H54 (cell line): Measurements from ENCODE around the gene CIB4.

Experiments used
- DNase-seq: peaks from one replicate; pipeline ENCODE4 v3.0.0; 2011; ENCODE audit warnings: low spot score, mixed read lengths; ENCODE audit not compliant: insufficient read length
- FAIRE-seq: peaks from 3 replicates; lab custom pipeline; 2011; peaks lifted over from hg19 to GRCh38; lab: Jason Lieb, UNC
- POLR2A ChIP-seq: IDR thresholded peaks from 2 replicates; pipeline ENCODE4 v1.6.1; 2011; ENCODE audit warnings: low read depth, mild to moderate bottlenecking, low read length

Gene CIB4

DNA sequence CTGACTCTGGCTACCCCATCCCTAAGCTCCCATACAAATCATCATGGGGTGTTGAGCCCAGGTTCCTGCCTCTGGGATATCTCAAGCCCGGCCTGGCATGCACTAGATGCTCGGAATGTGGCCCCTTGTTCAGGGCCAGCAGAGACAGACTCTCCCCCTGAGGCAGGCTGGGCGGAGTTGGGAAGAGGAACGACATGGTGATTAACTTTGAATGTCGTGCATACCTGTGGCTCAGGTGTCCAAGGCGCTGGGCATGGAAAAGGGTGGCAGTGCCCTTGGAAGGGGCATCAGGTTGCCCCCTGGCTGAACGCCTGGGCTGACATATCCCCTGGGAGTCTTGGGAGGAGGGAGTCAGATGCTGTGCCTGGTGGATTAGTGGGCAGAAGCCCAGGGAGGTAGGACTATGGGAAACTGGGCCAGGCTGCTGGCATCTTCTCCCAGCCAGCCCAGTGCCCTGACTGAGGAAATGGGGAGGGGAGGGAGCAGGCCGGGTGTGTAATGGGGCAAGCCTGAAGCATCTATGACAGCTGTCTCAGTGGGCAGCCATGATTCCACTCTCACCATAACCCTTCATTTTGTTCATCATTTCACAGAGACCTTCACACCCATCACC, 105.4 kb downstream of the CIB4 start:
- DNase-seq (no peak), FAIRE-seq (no peak)
- TF ChIP-seq POLR2A: no peak

DNA sequence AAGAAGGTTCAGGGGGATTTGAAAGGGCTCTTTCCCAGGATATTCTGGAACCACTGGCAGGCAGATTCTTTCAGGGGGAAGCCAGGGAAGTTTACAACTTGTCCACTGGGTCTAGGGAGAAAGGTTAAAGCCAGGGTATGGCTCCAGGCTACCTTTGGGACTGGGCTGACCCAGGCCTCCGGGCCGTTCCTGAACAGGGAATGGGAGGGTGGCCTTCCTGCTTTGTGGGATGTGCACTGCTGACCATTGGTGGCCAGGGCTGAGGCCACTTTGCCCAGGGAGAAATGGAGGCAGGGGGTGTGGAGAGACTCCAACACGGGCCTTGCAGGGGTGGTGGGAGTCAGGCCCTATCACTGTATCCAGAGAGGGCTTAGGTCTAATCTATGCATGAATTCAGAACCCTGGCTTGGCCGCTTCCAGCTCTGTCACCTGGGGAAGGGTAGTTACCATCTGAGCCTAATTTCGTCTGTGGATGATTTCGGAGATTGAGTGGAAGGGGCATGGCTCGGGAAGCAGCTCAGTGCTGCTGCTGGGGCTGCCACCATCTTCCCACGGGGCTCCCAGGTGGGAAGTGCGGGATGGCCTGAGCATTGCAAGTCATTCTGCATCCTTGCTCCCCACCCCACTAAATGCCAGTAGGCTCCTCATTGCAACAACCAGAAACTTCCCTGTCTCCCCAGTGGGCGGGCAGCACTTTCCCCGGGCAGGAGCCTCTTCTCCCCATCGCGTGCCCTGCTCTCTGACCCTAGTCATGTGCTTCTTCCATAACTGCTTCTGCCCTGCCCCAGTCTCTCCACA, 106.1 kb downstream of the CIB4 start:
- FAIRE-seq (no peak), DNase-seq (no peak)
- TF ChIP-seq POLR2A: no peak

DNA sequence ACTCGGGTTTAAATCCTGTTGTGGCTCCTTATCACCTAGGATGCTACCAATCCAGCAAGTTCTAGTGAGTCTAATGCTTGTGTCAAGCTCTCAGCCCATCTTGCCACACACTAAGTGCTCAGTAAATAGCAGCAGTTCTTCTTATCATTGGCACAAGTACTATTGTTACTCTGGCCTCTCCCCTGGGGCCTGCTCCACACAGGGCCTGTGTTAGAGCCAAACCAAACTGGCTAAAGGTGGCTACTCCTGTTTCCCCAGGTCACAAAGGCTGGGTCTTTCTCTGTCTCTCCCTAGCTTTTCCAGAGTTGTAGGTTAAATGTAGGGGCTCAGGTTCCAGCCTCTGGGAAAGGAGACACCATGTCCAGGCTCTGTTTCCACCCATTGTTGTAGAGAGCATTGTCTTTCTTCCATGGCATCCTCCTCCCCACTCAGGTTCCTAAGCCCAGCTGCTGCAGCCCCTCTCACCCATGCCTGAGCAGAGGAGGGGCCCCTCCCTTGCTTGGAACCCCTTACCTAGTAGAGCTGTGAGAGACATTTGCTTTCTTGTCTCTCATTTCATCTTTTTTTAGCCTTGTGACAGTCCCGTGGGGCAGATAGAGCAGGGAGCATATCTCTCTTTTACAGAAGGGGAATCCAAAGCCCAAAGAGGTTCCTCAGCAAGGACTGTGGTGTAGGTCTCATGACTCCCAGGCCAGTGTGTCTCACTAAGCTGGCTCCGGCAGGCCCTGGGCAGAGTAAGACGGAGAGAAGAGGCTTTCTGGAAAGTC, 106.9 kb downstream of the CIB4 start:
- DNase-seq (no peak), FAIRE-seq (no peak)
- no peak for TF ChIP-seq POLR2A

DNA sequence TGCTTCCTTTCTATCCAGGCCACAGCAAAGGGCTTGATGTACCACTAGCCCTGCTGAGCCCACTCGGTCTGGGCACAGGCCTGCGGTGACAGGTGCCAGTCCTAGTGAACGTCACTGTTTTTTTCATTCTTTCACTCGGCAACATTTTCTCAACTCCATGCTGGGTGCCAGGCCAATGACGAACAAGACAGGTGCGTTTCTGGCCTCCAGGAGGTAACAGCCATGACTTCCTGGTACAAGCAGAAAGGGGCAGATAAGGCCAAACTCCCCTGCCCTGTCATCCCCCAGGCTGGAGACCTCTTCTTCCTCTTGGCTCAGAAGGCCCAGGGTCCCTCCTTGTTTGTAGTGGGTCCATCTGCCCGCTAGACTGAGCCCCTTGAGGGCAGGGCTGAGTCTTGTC, 107.5 kb downstream of the CIB4 start:
- FAIRE-seq (no peak), DNase-seq (no peak)
- no peak for TF ChIP-seq POLR2A

DNA sequence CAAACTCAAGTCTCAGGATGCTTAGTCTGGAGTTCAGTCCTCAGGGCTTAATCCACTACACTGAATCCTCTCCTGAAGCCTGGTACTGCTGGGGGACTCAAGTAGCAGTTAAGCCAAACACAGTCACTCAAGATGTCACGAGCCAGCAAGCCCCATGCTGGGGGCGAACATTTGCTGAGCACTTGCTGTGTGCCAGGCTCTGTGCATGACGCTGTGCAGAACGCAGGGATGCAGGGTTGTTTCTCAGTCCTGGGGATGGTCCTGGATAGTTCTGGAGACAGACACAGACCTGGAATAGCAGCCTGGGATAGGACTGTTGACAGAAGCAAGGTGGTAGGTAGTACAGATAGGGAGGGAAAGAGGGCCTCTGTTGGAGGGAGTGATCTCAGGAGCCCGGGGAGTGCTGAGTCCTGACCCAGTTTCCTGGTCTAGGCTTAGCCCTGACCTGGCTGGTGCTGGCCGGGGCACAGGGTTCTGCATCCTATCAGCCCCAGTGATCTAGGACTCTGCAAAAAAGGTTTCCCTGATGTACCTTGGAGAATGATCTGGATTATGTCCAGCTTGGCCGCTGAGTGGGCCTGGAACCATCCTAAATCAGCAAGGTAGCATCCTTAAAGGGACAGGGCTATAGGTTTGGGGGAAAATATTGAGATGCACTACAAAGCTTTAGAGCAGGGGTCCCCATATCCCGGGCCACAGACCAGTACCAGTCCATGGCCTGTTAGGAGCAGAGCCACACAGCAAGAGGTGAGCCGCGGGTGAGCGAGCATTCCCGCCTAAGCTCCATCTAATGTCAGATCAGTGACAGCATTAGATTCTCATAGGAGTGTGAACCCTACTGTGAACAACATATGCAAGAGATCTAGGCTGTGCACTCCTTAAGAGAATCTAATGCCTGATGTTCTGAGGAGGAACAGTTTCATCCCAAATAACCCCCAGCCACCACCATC, 108.6 kb downstream of the CIB4 start:
- DNase-seq: no peak
- no peak for FAIRE-seq
- no peak for TF ChIP-seq POLR2A
